GM12878 (cell line): ENCODE data around the gene GDI2. TPM values are rescaled to one million over a fixed set of nuclear protein-coding genes. Genes with fewer than 3 reads are reported as not detected.

ENCODE experiments used
- ATAC-seq: fragments of 200-7000 bp; cut with Tn5 transposase; 3 replicates; pipeline ENCODE4 v1.9.1; 2020; ENCODE audit warnings: mild to moderate bottlenecking, moderate library complexity
- BruUV-seq: library from RNA; stranded (reverse); fragments of 400-500 nt; replicated peaks from 2 replicates; lab custom pipeline; 2021; lab: Mats Ljungman, UMichigan
- CTCF ChIA-PET: fragments of 300-600 bp; sonication (Branson Sonifier 250); formaldehyde crosslinking; extraction: SDS; loops from one replicate; lab custom pipeline; 2021; ENCODE audit warnings: inconsistent platforms; lab: Yijun Ruan, JAX
- POLR2A ChIA-PET: fragments of 350-600 bp; formaldehyde crosslinking; extraction: SDS; loops from one replicate; lab custom pipeline; 2021; ENCODE audit warnings: inconsistent platforms; lab: Charles Lee
- RAD21 ChIA-PET: fragments of 300-600 bp; sonication (Branson Sonifier 250); formaldehyde crosslinking; loops from one replicate; lab custom pipeline; 2023; ENCODE audit warnings: antibody characterized with exemption; ENCODE audit not compliant: unreplicated experiment; lab: Charles Lee
- SMC1A ChIA-PET: fragments of 300-600 bp; sonication (Branson Sonifier 250); formaldehyde crosslinking; loops from one replicate; lab custom pipeline; 2023; ENCODE audit not compliant: unreplicated experiment, uncharacterized antibody; lab: Charles Lee
- DNase-seq: peaks from one replicate; pipeline ENCODE4 v3.0.0-alpha.2; 2011; ENCODE audit warnings: low read depth, low spot score
- FAIRE-seq: peaks from 3 replicates; lab custom pipeline; 2011; peaks lifted over from hg19 to GRCh38; lab: Jason Lieb, UNC
- H2AFZ ChIP-seq: 2 replicates; pipeline ENCODE4 v1.6.0; 2011; ENCODE audit warnings: low read depth, low read length, control low read depth; ENCODE audit not compliant: control insufficient read depth
- H3K27ac ChIP-seq: 2 replicates; pipeline ENCODE4 v1.5.1; 2011; ENCODE audit warnings: control low read depth; ENCODE audit not compliant: control insufficient read depth, insufficient read depth
- H3K27me3 ChIP-seq, 2 experiments: replicated peaks in 1 of 2; 2 replicates each; pipeline versions ENCODE4 v1.6.0 to v1.6.1; 2011; ENCODE audit warnings: low read length in 1 of 2; ENCODE audit not compliant: control insufficient read depth in 2 of 2, insufficient read depth in 2 of 2
- H3K36me3 ChIP-seq, 2 experiments: 2 replicates each; pipeline ENCODE4 v1.5.1; 2011; ENCODE audit warnings: low read length in 1 of 2; ENCODE audit not compliant: control insufficient read depth in 2 of 2, insufficient read depth in 2 of 2
- H3K4me1 ChIP-seq: 2 replicates; pipeline ENCODE4 v1.6.1; 2011; ENCODE audit warnings: mild to moderate bottlenecking, low read length, moderate library complexity, mixed read lengths; ENCODE audit not compliant: control insufficient read depth, insufficient read depth
- H3K4me2 ChIP-seq: 2 replicates; pipeline ENCODE4 v1.6.0; 2011; ENCODE audit warnings: control low read depth; ENCODE audit not compliant: control insufficient read depth, insufficient read depth
- H3K4me3 ChIP-seq: fragments of 200-600 bp; sonication (generic); 2 replicates; pipeline ENCODE4 v1.5.1; 2016
- H3K79me2 ChIP-seq: 2 replicates; pipeline ENCODE4 v1.6.0; 2011; ENCODE audit warnings: low read length; ENCODE audit not compliant: control insufficient read depth, insufficient read depth
- H3K9ac ChIP-seq: 2 replicates; pipeline ENCODE4 v1.8.0; 2011; ENCODE audit warnings: low read length, control low read depth, mixed read lengths; ENCODE audit not compliant: control insufficient read depth, insufficient read depth
- H3K9me3 ChIP-seq: replicated peaks from 3 replicates; pipeline ENCODE4 v1.5.1; 2011; ENCODE audit warnings: mild to moderate bottlenecking, low read length; ENCODE audit not compliant: control insufficient read depth, insufficient read depth
- H4K20me1 ChIP-seq: 2 replicates; pipeline ENCODE4 v1.6.0; 2011; ENCODE audit not compliant: control insufficient read depth, insufficient read depth
- ATF2 ChIP-seq: IDR thresholded peaks from 2 replicates; pipeline ENCODE4 v1.6.1; 2012; ENCODE audit warnings: low read length, inconsistent platforms
- BCL11A ChIP-seq: IDR thresholded peaks from 2 replicates; pipeline ENCODE4 v1.6.1; 2011; ENCODE audit warnings: low read depth, low read length
- CBX3 ChIP-seq: fragments of 200-600 bp; sonication (generic); IDR thresholded peaks from 2 replicates; pipeline ENCODE4 v1.6.1; 2016; ENCODE audit warnings: low read depth, borderline replicate concordance
- CREM ChIP-seq: IDR thresholded peaks from 2 replicates; pipeline ENCODE4 v1.6.1; 2014; ENCODE audit warnings: antibody characterized with exemption, low read depth
- ETV6 ChIP-seq, 2 experiments: fragments of 450-650 bp in 1 of 2; IDR thresholded peaks in 1 of 2; conservative IDR thresholded peaks in 1 of 2; 2 replicates each; pipeline ENCODE4 v1.6.1; 2014; ENCODE audit warnings: antibody characterized with exemption in 1 of 2, borderline replicate concordance in 1 of 2, low read depth in 1 of 2, mild to moderate bottlenecking in 1 of 2, moderate library complexity in 1 of 2
- IKZF1 ChIP-seq: fragments of 450-650 bp; conservative IDR thresholded peaks from 2 replicates; pipeline ENCODE4 v1.6.1; 2017; ENCODE audit warnings: antibody characterized with exemption, mild to moderate bottlenecking
- JUNB ChIP-seq: IDR thresholded peaks from 2 replicates; pipeline ENCODE4 v1.6.1; 2016; ENCODE audit warnings: antibody characterized with exemption, mild to moderate bottlenecking
- MEF2A ChIP-seq: IDR thresholded peaks from 2 replicates; pipeline ENCODE4 v1.6.1; 2011; ENCODE audit warnings: low read depth, mild to moderate bottlenecking, low read length, moderate library complexity; ENCODE audit not compliant: insufficient read depth
- NFIC ChIP-seq: IDR thresholded peaks from 2 replicates; pipeline ENCODE4 v1.6.1; 2012; ENCODE audit warnings: low read depth, mild to moderate bottlenecking, inconsistent platforms, low read length, moderate library complexity
- POLR2AphosphoS2 ChIP-seq: IDR thresholded peaks from 2 replicates; pipeline ENCODE4 v1.6.1; 2011; ENCODE audit warnings: low read depth, mild to moderate bottlenecking, low read length, improper control_type of control experiment, moderate library complexity
- RELB ChIP-seq: fragments of 450-650 bp; IDR thresholded peaks from 2 replicates; pipeline ENCODE4 v1.6.1; 2017; ENCODE audit warnings: low read depth, mild to moderate bottlenecking, moderate library complexity
- RUNX3 ChIP-seq: IDR thresholded peaks from 2 replicates; pipeline ENCODE4 v1.6.1; 2012; ENCODE audit warnings: low read length, inconsistent platforms
- TCF7 ChIP-seq: IDR thresholded peaks from 2 replicates; pipeline ENCODE4 v1.6.1; 2014; ENCODE audit warnings: antibody characterized with exemption, borderline replicate concordance
- USF2 ChIP-seq: IDR thresholded peaks from 2 replicates; pipeline ENCODE4 v1.6.1; 2011; ENCODE audit warnings: low read depth, low read length, improper control_type of control experiment, borderline replicate concordance
- ZBTB11 ChIP-seq: fragments of 450-650 bp; formaldehyde crosslinking; IDR thresholded peaks from 2 replicates; pipeline ENCODE4 v1.5.0; 2022; ENCODE audit warnings: mild to moderate bottlenecking, missing genetic modification characterization
- WGBS: methylation state at CpG from one replicate; pipeline ENCODE4 v1.1.6; 2016; ENCODE audit warnings: low lambda C conversion rate; ENCODE audit not compliant: insufficient replicate concordance, insufficient coverage; ENCODE audit errors: missing lambda C conversion rate; 5-methylcytosine and 5-hydroxymethylcytosine counted together
- in situ Hi-C: fragments of 300-500 bp; cut with MboI; formaldehyde crosslinking; loops from 9 replicates; pipeline ENCODE4 v1.14.3; 2018; ENCODE audit warnings: mixed read lengths
- intact Hi-C: fragments of 100-400 bp; cut with micrococcal nuclease; formaldehyde crosslinking; loops from one replicate; pipeline ENCODE4 v1.14.2; 2022; ENCODE audit not compliant: unreplicated experiment
- polyA plus RNA-seq, 11 experiments: library from polyadenylated mRNA; depleted of rRNA in 4 of 11; unstranded in 6 of 11; stranded (reverse) in 5 of 11; fragments of >200 nt; fragmentation: Nextera tagmentation in 4 of 11; fragmentation: Illumina TruSeq in 1 of 11; extraction: Ambion mirVana in 4 of 11; extraction: Trizol in 1 of 11; gene quantifications; 1 replicate in 1 of 11; 2 replicates in 10 of 11; pipeline versions ENCODE4 v1.2.1 to v1.2.3, GENCODE V29; 2011 to 2016; ENCODE audit warnings: inconsistent platforms in 2 of 11, missing spikeins in 2 of 11, low read depth in 1 of 11
- total RNA-seq, 4 experiments: library from RNA; depleted of rRNA in 3 of 4; stranded (reverse); fragments of >200 nt in 3 of 4; fragmentation: Illumina TruSeq in 1 of 4; extraction: Trizol in 1 of 4; gene quantifications; 2 replicates each; pipeline versions ENCODE4 v1.2.1 to v1.2.3, GENCODE V29; 2013 to 2021

Gene GDI2
- total and polyA plus RNA-seq, 10 of the 15 experiments (the other 5 are each of a cell fraction or from before 2014, with no cell fraction given): 261 to 395 (median 276) TPM

- Histone ChIP-seq H3K4me1 (peaks cover 51% of the 10 kb centered on the region), H3K79me2 (no peaks in the 10 kb centered on the region), H3K27me3 (no peaks in the 10 kb centered on the region), H4K20me1 (no peaks in the 10 kb centered on the region), H2AFZ (peak overlapping the region; percentile 33), H3K36me3 (no peaks in the 10 kb centered on the region), H3K9ac (no peak overlapping the region), H3K9me3 (no peaks in the 10 kb centered on the region), H3K4me2 (peak overlapping the region; percentile 45), H3K27ac (peak overlapping the region; percentile 67), H3K4me3 (peak overlapping the region; percentile 54)
- FAIRE-seq (no peak), ATAC-seq (peak; percentile 12), DNase-seq (no peak)
- ChIA-PET RAD21 (interaction anchor here (0.6 to 8.4 kb wide), 21 partner anchors 9 to 454 kb away, joined by 3 to 183 read pairs (median 5); partner anchors contain the start of genes ANKRD16, FBH1, GDI2 and PFKFB3), CTCF (interaction anchor here (0.5 to 6.9 kb wide), 21 partner anchors 9 to 1375 kb away, joined by 3 to 74 read pairs (median 5); partner anchors contain the start of genes ANKRD16, FBH1 and GDI2), SMC1A (interaction anchor here (0.6 to 8.0 kb wide), 31 partner anchors 10 to 425 kb away, joined by 3 to 86 read pairs (median 5); partner anchors contain the start of genes ANKRD16, FBH1 and GDI2), POLR2A (interaction anchor here (0.7 to 4.6 kb wide), 19 partner anchors 9 to 301 kb away, joined by 3 to 69 read pairs (median 4); partner anchors contain the start of genes ANKRD16, FBH1 and GDI2)
- in situ Hi-C loops: no loop called here
- intact Hi-C loops: loop anchor here (5.0 kb wide), 1 partner anchor 133 kb away; the partner anchor contains the start of gene IL15RA
- BruUV-seq: no TSS peak
- under 1% methylated on average over 4 of the region's 4 CpGs for WGBS
- no peak for TF ChIP-seq ETV6 (conservative IDR thresholded peaks at IDR 0.05 in 1 of 2, IDR thresholded peaks at IDR 0.05 in 1 of 2; ENCODE audit: borderline replicate concordance in 1 of 2, low read depth in 1 of 2)
- TF ChIP-seq NFIC: peak; percentile 31; the same call in 1 of the 2 replicates
- no peak for TF ChIP-seq CREM
- TF ChIP-seq BCL11A: 0 out of 2 replicates have a peak, but pooled peaks have one; percentile 9
- TF ChIP-seq IKZF1: peak; percentile 22; the same call in 1 of the 2 replicates
- no peak for TF ChIP-seq TCF7
- peak; percentile 40 for TF ChIP-seq JUNB
- TF ChIP-seq CBX3: no peak
- peak; percentile 31; the same call in 1 of the 2 replicates for TF ChIP-seq RELB
- no peak for TF ChIP-seq USF2
- TF ChIP-seq ATF2: no peak
- 0 out of 2 replicates have a peak, but pooled peaks have one; percentile 62 for TF ChIP-seq MEF2A
- no peak for TF ChIP-seq POLR2AphosphoS2
- peak; percentile 58 for TF ChIP-seq RUNX3
- no peak for TF ChIP-seq ZBTB11
Observed at GRCh38 chr10:5843686-5844344, 30.6 kb upstream of the GDI2 start.
